ENCODE data around the gene KLLN. TPM values are rescaled to one million over a fixed set of nuclear protein-coding genes. Genes with fewer than 3 reads are reported as not detected.
"Not testable (repeated sequence)": the region's sequence is repeated elsewhere in the genome, so short reads cannot be mapped to it uniquely, and the experiment has no call there.

KLLN gene
- total RNA-seq, 1 experiment from 2014 or later, result not detected

- no peak for DNase-seq (ENCODE audit: low read depth)
Measured at GRCh38 chr10:87866412-87866974, 3.2 kb upstream of the KLLN start.

- DNase-seq (ENCODE audit: low read depth), result no peak
Measured at GRCh38 chr10:87865241-87865881, 2.0 kb upstream of the KLLN start.

DNA sequence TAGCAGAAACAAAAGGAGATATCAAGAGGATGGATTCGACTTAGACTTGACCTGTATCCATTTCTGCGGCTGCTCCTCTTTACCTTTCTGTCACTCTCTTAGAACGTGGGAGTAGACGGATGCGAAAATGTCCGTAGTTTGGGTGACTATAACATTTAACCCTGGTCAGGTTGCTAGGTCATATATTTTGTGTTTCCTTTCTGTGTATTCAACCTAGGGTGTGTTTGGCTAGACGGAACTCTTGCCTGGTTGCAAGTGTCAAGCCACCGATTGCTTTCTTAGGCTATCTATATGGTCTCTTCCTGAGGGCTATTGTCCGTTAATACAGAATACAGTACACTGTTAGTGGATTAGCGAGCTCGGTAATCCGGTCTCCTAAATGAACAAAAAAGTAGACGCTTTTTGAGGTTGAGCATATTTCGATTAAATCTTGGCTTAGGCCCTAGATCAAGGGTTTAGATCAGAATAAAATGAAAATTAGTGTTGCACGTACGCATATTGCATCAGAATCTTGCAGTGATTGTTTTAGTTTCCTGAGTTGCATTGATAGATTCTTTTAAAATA lies 1.2 kb upstream of the KLLN start:
- DNase-seq (ENCODE audit: low read depth), result no peak

GRCh38 chr10:87863951-87864495 lies 690 bp upstream of the KLLN start:
- DNase-seq (ENCODE audit: low read depth), result not testable (repeated sequence)

DNA sequence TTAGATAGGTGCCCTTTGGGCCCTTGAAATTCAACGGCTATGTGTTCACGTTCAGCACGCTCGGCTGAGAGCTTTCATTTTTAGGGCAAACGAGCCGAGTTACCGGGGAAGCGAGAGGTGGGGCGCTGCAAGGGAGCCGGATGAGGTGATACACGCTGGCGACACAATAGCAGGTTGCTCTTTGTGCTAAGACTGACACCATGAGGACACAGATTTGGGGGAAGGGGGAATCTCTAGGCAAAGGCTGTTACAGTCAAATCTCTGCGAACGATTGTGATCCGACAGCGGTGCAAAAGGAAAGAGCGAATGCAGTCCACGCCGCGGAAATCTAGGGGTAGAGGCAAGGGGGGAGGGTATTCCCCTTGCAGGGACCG lies 667 bp downstream of the KLLN start:
- no peak for DNase-seq (ENCODE audit: low read depth)

GRCh38 chr10:87861953-87862678 lies 1.2 kb downstream of the KLLN start:
- DNase-seq (ENCODE audit: low read depth), result no peak

DNA sequence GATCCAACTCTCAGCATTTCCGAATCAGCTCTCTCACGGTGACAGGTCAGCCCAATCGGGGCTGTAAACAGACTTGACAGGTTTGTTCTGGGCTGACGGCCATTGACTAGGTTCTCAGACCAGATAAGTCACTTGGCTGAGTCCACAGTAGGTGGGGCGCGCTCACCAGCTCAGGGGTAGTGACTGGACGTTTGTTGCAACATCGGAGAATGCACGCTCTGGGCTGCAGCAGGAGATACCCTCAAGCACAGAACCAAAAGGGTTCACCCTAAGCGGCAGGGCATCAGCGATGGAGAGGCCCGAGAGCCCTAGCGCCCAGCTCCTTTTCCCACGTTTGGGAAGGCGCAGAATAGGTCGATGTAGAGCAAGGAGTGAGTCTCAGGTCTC lies 1.8 kb downstream of the KLLN start:
- no peak for DNase-seq (ENCODE audit: low read depth)

DNA sequence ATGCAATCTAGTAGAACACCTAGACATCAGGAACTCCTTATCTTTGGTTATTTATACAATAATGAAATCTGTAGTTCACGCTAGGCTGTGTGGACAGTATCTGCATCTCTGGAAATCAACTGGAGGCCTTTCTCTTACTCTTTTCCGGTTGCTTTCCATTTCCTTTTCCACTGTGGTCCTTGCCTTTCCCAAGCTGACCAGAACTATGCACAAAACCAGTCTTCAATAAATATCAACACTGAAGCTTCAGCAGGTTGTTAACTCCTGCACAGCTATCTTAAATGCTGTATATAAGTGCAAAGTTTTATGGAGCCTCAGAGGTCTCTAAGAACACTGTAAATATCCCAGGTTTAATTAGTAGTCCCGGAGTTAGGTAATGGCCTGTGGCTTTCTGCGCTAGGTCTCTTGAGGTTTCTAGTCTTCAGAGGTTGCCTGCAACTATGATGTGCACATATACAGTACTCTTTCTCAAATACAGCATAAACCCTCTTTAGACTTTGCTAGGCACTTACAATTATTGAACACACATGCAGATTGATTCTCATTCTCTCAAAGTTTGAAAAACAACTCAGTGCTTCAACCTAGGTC lies 2.4 kb downstream of the KLLN start:
- no peak for DNase-seq (ENCODE audit: low read depth)

- DNase-seq (ENCODE audit: low read depth), result no peak
Measured at GRCh38 chr10:87860156-87860795, 3.1 kb downstream of the KLLN start.

- not testable (repeated sequence) for DNase-seq (ENCODE audit: low read depth)
Measured at GRCh38 chr10:87855665-87856064, 7.7 kb downstream of the KLLN start.

DNA sequence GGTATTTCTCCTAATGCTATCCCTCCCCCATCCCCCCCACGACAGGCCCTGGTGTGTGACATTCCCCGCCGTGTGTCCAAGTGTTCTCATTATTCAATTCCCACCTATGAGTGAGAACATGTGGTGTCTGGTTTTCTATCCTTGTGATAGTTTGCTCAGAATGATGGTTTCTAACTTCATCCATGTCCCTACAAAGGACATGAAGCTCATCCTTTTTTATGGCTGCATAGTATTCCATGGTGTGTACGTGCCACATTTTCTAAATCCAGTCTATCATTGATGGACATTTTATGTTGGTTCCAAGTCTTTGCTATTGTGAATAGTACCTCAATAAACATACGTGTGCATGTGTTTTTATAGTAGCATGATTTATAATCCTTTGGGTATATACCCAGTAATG lies 8.1 kb downstream of the KLLN start:
- DNase-seq (ENCODE audit: low read depth), result not testable (repeated sequence)

DNA sequence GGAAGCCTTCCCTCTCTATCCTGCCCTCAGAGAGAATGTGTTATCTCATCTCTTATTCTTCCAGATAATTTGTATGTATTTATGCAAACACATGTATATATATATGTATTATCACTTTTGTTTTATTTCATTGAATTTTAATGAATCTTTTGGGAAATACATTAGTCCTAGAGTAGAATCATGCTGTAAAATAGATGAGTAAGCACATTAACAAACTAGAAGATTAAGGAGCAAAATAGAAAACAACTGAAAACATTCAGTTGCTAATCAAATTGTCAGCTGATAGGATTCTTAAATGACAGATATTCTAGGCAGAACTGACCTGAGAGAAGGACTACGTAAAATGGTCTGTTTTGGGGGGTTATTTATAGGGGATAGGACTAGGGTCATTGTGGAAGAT lies 11.2 kb downstream of the KLLN start:
- DNase-seq (ENCODE audit: low read depth), result no peak

DNA sequence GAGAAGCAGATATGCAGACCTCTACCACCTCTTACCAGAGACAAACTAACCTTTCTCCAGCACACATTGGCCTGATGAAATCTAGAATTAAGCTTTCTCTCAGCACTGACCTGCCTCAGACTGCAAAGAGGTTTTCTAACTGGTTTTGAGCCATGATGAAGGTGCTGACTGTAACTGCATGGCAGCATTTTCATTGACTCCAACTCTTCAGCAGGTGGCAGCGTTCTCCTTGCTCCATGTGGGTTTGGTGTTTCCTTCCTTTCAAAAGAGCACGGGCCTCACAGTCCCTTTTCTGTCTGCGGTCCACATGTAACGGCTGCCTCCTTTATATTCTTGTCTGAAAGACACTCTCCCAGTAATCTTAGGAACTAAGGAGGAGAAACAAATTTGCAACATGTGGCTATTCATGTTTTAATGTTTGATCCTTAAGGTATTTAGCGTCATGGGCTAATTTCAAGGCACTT lies 12.6 kb downstream of the KLLN start:
- DNase-seq (ENCODE audit: low read depth), result no peak

DNA sequence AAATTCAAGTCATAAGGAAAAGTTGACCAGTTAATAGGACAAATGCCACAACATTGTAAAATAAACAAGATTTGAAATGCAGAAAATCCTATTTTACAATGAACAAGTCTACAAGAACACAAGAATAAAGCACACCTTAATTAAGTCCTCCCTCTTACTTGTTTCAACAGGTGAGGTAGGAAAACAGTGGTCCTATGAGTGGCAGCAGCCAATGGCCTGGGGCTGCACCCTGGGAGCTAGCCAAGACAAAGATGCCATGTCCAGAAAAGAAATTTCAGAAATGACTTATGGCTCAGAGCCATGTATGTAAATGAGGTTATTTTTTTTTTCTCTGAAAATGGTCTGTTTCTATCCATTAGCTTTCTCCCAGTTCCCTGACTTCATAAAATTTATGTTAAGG lies 14.3 kb downstream of the KLLN start:
- DNase-seq (ENCODE audit: low read depth), result no peak

DNA sequence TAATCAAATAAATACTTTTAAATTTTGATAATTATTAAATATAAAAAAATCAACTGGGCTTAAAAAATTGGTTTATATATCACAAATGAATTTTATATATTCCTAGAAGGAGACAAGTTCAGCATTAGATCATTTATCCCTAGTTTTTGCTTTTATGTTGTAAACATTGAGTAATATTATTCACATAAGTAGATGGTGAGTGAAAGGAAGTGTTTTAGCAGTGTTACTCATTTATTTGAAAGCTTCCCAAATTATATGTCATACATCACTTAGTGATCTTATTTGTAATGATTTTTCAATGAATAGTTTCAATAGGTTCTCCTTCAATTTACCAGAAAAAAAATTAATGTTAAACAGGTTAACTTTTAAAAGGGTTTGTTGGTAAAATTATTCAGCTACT lies 15.8 kb downstream of the KLLN start:
- no peak for DNase-seq (ENCODE audit: low read depth)

- DNase-seq (ENCODE audit: low read depth), result not testable (repeated sequence)
Measured at GRCh38 chr10:87846711-87847110, 16.6 kb downstream of the KLLN start.

- no peak for DNase-seq (ENCODE audit: low read depth)
Measured at GRCh38 chr10:87846023-87846422, 17.3 kb downstream of the KLLN start.

DNA sequence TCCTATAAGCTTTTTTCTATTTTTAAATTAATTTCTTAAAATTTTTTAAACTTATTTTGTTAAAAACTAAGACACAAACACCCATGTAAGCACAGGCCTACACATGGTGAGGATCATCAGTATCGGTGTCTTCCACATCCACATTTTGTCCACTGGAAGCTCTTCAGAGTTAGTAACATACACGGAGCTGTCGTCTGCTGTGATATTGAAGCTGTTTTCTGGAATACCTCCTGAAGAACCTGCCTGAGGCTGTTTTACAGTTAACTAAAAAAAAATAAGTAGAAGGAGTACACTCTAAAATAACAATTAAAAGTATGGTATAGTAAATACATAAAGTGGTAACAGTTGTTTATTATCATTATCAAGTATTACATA lies 17.7 kb downstream of the KLLN start:
- no peak for DNase-seq (ENCODE audit: low read depth)

DNA sequence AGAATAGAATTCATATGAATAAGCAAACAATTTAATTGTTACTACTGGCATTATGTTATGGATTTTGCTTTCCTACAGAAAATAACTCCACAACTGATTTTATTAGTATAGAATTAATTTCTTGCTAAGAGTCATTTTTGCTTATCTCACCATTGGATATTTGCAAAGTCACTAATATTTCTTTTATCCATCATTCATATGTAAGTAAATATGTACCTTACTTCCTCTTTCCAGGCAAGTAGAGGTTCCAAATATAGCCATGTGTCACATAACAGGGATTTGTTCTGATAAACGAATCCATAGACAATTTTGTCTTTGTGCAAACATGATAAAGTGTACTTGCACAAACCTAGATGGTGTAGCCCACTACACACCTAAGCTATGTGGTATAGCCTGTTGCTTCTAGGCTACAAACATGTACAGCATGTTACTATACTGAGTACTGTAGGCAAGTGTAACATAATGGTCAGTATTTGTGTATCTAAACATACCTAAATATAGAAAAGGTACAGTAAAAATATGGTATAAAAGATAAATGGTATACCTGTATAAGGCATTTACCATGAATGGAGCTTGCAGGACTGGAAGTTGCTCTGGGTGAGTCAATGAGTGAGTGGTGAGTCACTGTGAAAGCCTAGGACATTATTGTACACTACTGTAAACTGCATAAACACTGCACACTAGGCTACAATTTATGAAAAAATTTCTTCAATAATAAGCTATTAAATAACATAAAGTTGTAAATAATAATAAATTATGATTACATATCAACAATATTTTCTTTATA lies 18.3 kb downstream of the KLLN start:
- no peak for DNase-seq (ENCODE audit: low read depth)

DNA sequence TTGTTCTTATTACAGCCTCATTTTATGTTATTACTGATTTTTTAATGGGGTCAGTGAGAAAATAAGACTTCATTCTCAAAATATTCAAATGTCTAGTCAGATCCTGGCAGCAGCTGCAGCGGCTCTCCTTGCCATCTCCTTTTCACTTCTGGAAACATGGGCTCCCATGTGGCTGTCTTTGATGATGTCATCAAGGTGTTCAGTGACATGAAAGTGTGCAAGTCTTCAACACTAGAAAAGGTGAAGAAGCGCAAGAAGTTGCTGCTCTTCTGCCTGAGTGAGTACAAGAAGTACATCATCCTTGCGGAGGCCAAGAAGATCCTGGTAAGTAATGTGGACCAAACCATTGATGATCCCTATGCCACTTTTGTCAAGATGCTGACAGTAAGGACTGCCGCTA lies 19.6 kb downstream of the KLLN start:
- DNase-seq (ENCODE audit: low read depth), result no peak

All from RPMI7951 (cell line).